ENCODE measurements around the gene AMACR. TPM values are rescaled to one million over a fixed set of nuclear protein-coding genes. Genes with fewer than 3 reads are reported as not detected.

AMACR gene
- total and polyA plus RNA-seq, 2 of the 8 experiments (the other 6 are each of a cell fraction or from before 2014, with no cell fraction given): 9.1 to 12.6 TPM

DNA sequence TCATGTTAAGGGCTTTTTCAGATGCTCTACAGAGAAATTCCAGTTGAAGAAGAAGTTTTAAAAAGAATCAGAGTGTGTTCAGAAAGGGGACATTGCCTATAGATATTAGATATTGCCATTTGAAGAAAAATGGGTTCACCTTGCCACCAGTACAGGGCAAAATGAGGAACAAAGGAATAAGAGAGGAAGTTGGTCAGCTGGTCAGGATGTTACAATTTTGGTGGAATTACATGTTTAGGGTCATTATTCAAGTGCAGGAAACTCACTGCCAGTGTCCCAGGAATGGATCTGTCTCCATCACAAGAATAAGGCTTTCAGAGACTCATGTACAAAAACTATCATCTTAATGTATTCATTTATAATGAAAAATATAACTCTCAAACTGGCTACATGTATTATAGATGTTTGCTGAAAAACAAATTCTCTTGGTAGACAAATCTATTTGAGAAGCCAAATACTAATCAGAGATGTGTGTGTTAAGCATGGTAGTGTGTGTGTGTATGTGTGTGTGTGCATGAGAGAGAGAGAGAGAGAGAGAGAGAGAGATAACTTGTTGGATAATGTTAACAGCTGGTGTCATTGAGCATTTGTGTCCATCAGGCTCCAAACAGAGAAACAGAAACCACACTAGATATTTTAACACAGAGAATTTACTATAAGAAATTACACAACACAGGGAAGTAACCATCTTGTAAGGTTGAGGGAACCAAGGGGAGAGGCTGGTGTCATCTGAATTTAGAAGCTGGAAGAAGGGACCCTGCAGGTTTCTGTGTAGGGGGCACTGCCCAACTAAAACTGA lies 40.1 kb upstream of the AMACR start:
- FAIRE-seq: no peak
- Histone ChIP-seq H3K4me2 (ENCODE audit: insufficient read depth in 1 of 2, low read depth in 2 of 2, low read length in 2 of 2) (no peak overlapping the region), H3K79me1 (ENCODE audit: low read depth, low read length) (no peaks in the 10 kb centered on the region), H3K18ac (ENCODE audit: extremely low read depth, low read length) (no peak overlapping the region), H3K23me2 (ENCODE audit: low read depth, low read length) (no peaks in the 10 kb centered on the region; the same call in 1 of the 2 replicates), H3K4me1 (replicated peaks in 1 of 4; ENCODE audit: control insufficient read depth in 3 of 4, insufficient read depth in 4 of 4, low read length in 3 of 4) (no peaks in the 10 kb centered on the region; a peak in 1 of 7 replicates), H3K9me3 (ENCODE audit: insufficient read depth in 2 of 2, low read depth in 1 of 2, low read length in 1 of 2) (no peaks in the 10 kb centered on the region), H3K36me3 (ENCODE audit: control insufficient read depth in 2 of 4, insufficient read depth in 4 of 4, low read length in 3 of 4) (no peaks in the 10 kb centered on the region; a peak in 1 of 8 replicates), H4K20me1 (replicated peaks in 1 of 2; ENCODE audit: control insufficient read depth in 1 of 2, insufficient read depth in 2 of 2, low read length in 2 of 2) (no peaks in the 10 kb centered on the region), H2BK5ac (ENCODE audit: low read depth, low read length) (no peak overlapping the region), H2AFZ (ENCODE audit: low read length) (no peak overlapping the region), H2AK5ac (ENCODE audit: low read depth, low read length) (no peak overlapping the region), H3K9ac (replicated peaks in 1 of 4; ENCODE audit: extremely low read depth in 1 of 4, low read depth in 3 of 4, low read length in 3 of 4) (no peak overlapping the region), H3K27me3 (replicated peaks in 1 of 4; ENCODE audit: control insufficient read depth in 3 of 4, extremely low read depth in 1 of 4, insufficient read depth in 3 of 4, low read length in 3 of 4) (no peaks in the 10 kb centered on the region), H3K23ac (ENCODE audit: insufficient read length) (no peak overlapping the region), H3K4me3 (ENCODE audit: extremely low read depth in 1 of 4, insufficient read depth in 2 of 4, low read depth in 3 of 4, low read length in 4 of 4) (no peak overlapping the region), H2BK20ac (ENCODE audit: low read length) (no peak overlapping the region), H2BK15ac (ENCODE audit: low read length) (no peak overlapping the region), H2BK120ac (replicated peaks; ENCODE audit: low read depth, low read length) (no peak overlapping the region), H2BK12ac (ENCODE audit: low read depth, low read length) (no peak overlapping the region), H3K56ac (replicated peaks; ENCODE audit: insufficient read length, low read depth, low read length) (no peak overlapping the region), H3K4ac (replicated peaks; ENCODE audit: insufficient read length, low read depth, low read length) (no peak overlapping the region), H3K79me2 (ENCODE audit: control insufficient read depth in 1 of 2, insufficient read depth in 2 of 2, low read length in 2 of 2) (no peaks in the 10 kb centered on the region), H4K8ac (ENCODE audit: extremely low read depth, insufficient read depth, low read length) (no peak overlapping the region), H3K14ac (ENCODE audit: insufficient read length) (no peak overlapping the region), H4K5ac (ENCODE audit: insufficient read length, low read depth, low read length) (no peak overlapping the region), H4K91ac (replicated peaks; ENCODE audit: insufficient read length, low read length) (no peak overlapping the region), H3K27ac (ENCODE audit: low read depth, low read length) (no peak overlapping the region)
- TF ChIP-seq BRCA1 (IDR thresholded peaks at IDR 0.05; ENCODE audit: low read depth, low read length): no peak
- TF ChIP-seq CEBPB (IDR thresholded peaks at IDR 0.05; ENCODE audit: low read depth, low read length): no peak
- no peak for TF ChIP-seq CREB1 (IDR thresholded peaks at IDR 0.05)
- TF ChIP-seq SP1 (IDR thresholded peaks at IDR 0.05; ENCODE audit: low read depth, low read length): no peak
- TF ChIP-seq BCL11A (IDR thresholded peaks at IDR 0.05; ENCODE audit: low read depth in 2 of 2, low read length in 2 of 2): no peak
- TF ChIP-seq POLR2AphosphoS5 (IDR thresholded peaks at IDR 0.05; ENCODE audit: low read depth, low read length): no peak
- TF ChIP-seq TBP (IDR thresholded peaks at IDR 0.05; ENCODE audit: low read depth, low read length): no peak
- TF ChIP-seq CHD1 (IDR thresholded peaks at IDR 0.05; ENCODE audit: low read depth, low read length): no peak
- TF ChIP-seq RNF2 (IDR thresholded peaks at IDR 0.05; ENCODE audit: borderline replicate concordance, low read depth, low read length, missing control alignments, poor library complexity, severe bottlenecking): no peak
- TF ChIP-seq, protein P1, sequence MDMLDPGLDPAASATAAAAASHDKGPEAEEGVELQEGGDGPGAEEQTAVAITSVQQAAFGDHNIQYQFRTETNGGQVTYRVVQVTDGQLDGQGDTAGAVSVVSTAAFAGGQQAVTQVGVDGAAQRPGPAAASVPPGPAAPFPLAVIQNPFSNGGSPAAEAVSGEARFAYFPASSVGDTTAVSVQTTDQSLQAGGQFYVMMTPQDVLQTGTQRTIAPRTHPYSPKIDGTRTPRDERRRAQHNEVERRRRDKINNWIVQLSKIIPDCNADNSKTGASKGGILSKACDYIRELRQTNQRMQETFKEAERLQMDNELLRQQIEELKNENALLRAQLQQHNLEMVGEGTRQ (IDR thresholded peaks at IDR 0.05; ENCODE audit: low read length): no peak
- no peak for TF ChIP-seq SIRT6 (IDR thresholded peaks at IDR 0.05; ENCODE audit: low read length)
- no peak for TF ChIP-seq SRF (IDR thresholded peaks at IDR 0.05; ENCODE audit: low read depth, low read length)
- ChIA-PET CTCF (ENCODE audit: partially characterized antibody) (interaction anchor here (0.6 to 2.2 kb wide), 7 partner anchors 8 to 842 kb away, joined by 3 to 10 read pairs (median 5); no protein-coding TSS in a partner anchor), POLR2A (ENCODE audit: partially characterized antibody) (interaction anchor here (0.7 kb wide), 1 partner anchor 40 kb away, joined by 3 read pairs; no protein-coding TSS in a partner anchor)
- DNase-seq (ENCODE audit: low read depth in 1 of 2, low spot score in 2 of 2): no peak

Measured in H1 (cell line).